ENCODE results near the gene MAPKAPK3.

DNA sequence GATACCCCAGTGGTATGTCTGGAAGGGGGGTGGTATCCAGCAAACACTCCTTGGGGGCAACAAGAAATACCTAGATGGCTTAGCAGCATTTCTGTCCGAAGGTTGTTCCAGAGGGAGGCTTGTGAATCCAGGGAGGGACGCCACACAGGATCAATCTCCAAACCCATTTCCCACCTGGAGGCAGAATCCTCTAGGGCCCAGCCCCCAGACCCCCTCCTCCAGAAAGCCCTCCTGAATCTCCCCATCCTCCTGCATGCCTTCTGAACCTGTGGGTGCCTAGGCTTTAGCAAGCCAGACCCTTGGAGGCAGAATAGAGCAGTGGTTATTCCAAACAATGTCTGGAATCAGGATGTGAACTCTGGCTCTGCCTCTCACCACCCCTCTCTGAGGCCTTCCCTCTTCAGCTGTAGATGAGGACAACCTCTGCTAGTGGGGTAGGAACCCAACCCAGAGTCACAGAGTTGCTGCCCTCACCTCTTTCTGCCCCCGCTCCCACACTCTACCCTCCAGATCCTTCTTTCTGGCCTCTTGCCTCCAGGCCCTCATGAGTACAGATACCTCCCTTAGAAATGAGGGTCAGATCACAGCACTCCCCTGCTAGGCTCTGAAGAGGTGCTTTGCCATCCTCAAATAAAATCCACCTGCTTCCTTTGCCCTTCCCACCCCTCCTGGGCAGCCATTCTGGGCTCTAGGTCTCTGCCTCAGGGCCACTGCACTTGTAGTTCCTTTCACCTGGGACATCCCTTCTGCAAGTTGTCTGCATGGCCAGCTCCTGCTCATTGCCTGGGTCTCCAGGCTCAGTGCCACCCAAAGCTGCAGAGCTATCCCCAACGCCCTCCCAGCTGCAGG is 13.5 kb upstream of the MAPKAPK3 start:
- TF ChIP-seq, protein P1, sequence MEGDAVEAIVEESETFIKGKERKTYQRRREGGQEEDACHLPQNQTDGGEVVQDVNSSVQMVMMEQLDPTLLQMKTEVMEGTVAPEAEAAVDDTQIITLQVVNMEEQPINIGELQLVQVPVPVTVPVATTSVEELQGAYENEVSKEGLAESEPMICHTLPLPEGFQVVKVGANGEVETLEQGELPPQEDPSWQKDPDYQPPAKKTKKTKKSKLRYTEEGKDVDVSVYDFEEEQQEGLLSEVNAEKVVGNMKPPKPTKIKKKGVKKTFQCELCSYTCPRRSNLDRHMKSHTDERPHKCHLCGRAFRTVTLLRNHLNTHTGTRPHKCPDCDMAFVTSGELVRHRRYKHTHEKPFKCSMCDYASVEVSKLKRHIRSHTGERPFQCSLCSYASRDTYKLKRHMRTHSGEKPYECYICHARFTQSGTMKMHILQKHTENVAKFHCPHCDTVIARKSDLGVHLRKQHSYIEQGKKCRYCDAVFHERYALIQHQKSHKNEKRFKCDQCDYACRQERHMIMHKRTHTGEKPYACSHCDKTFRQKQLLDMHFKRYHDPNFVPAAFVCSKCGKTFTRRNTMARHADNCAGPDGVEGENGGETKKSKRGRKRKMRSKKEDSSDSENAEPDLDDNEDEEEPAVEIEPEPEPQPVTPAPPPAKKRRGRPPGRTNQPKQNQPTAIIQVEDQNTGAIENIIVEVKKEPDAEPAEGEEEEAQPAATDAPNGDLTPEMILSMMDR (IDR thresholded peaks at IDR 0.05), result no peak
- no peak for TF ChIP-seq POLR2A (IDR thresholded peaks at IDR 0.05)

All from body of pancreas (tissue), 4 donors.